ENCODE data around the gene KRTAP7-1.

GRCh38 chr21:30831194-30831765, 1.7 kb upstream of the KRTAP7-1 start:
- TF ChIP-seq ZBTB43 (CRISPR knock-in tag; IDR thresholded peaks at IDR 0.05) = no peak
- no peak for TF ChIP-seq TAF1 (IDR thresholded peaks at IDR 0.05; ENCODE audit: control insufficient read depth, extremely low read depth, insufficient read depth, low read length, severe bottlenecking)

Measured in K562 (cell line).